Spleen (tissue), 11 donors: Measurements from ENCODE around the gene MINDY4B. TPM values are rescaled to one million over a fixed set of nuclear protein-coding genes. Genes with fewer than 3 reads are reported as not detected.
"Not testable (repeated sequence)": the region's sequence is repeated elsewhere in the genome, so short reads cannot be mapped to it uniquely, and the experiment has no call there.

Experiments
- DNase-seq: peaks from one replicate; pipeline ENCODE4 v3.0.0-alpha.2; 2020
- H3K27ac ChIP-seq, 8 donors: fragments of 200-600 bp; sonication (generic) in 7 of 8; 1 replicate in 4 of 8; 2 replicates in 4 of 8; pipeline versions ENCODE4 v1.5.0 to v1.8.0; 2016 to 2021; ENCODE audit warnings: inconsistent platforms in 4 of 8, mild to moderate bottlenecking in 4 of 8, moderate library complexity in 1 of 8
- H3K27me3 ChIP-seq, 7 donors: fragments of 200-600 bp; sonication (generic) in 6 of 7; replicated peaks in 1 of 7; 1 replicate in 4 of 7; 2 replicates in 3 of 7; pipeline versions ENCODE4 v1.5.0 to v1.8.0; 2016 to 2021; ENCODE audit warnings: inconsistent platforms in 3 of 7, mild to moderate bottlenecking in 1 of 7
- H3K36me3 ChIP-seq, 6 donors: fragments of 200-600 bp; sonication (generic) in 5 of 6; 1 replicate in 4 of 6; 2 replicates in 2 of 6; pipeline versions ENCODE4 v1.5.0 to v1.8.0; 2016 to 2021; ENCODE audit warnings: inconsistent platforms in 2 of 6
- H3K4me1 ChIP-seq, 6 donors: fragments of 200-600 bp; sonication (generic) in 5 of 6; 1 replicate in 3 of 6; 2 replicates in 3 of 6; pipeline versions ENCODE4 v1.5.0 to v1.8.0; 2016 to 2021; ENCODE audit warnings: inconsistent platforms in 3 of 6
- H3K4me3 ChIP-seq, 8 donors: fragments of 200-600 bp; sonication (generic) in 7 of 8; 1 replicate in 4 of 8; 2 replicates in 4 of 8; pipeline versions ENCODE4 v1.5.0 to v1.8.0; 2016 to 2021; ENCODE audit warnings: inconsistent platforms in 4 of 8, mild to moderate bottlenecking in 4 of 8, moderate library complexity in 2 of 8
- H3K9me3 ChIP-seq, 8 donors: fragments of 200-600 bp; sonication (generic) in 7 of 8; 1 replicate in 4 of 8; 2 replicates in 4 of 8; pipeline versions ENCODE4 v1.5.0 to v1.8.0; 2016 to 2021; ENCODE audit warnings: inconsistent platforms in 4 of 8
- POLR2A ChIP-seq, 3 donors: fragments of 450-650 bp; IDR thresholded peaks; one replicate each; pipeline ENCODE4 v1.5.1; 2017; ENCODE audit warnings: antibody characterized with exemption in 3 of 3, mild to moderate bottlenecking in 1 of 3
- POLR2AphosphoS5 ChIP-seq, 3 donors: sonication (generic); formaldehyde crosslinking; IDR thresholded peaks; one replicate each; pipeline ENCODE4 v1.5.1; 2017; ENCODE audit warnings: antibody characterized with exemption in 3 of 3
- WGBS, 5 donors: extraction: QIAGEN DNeasy Blood & Tissue Kit in 3 of 5; methylation state at CpG; one replicate each; pipeline versions ENCODE4 v1.1.5 to v1.1.7; 2013 to 2018; 5-methylcytosine and 5-hydroxymethylcytosine counted together
- intact Hi-C: fragments of 100-400 bp; cut with DNase I; formaldehyde crosslinking; loops from one replicate; pipeline ENCODE4 v1.15.0; 2023; ENCODE audit warnings: low total_unique reads
- polyA plus RNA-seq, 3 donors: library from polyadenylated mRNA; stranded (reverse); fragments of 200-250 nt; gene quantifications; one replicate each; pipeline ENCODE4 v1.2.1, GENCODE V29; 2013
- total RNA-seq, 7 donors: library from RNA; depleted of rRNA in 3 of 7; stranded (reverse); fragments of >200 nt in 3 of 7; fragmentation: NEBNext Ultra II Directional in 4 of 7; extraction: Animal tissue kit (Norgen Biotek cat#: 25700) in 4 of 7; gene quantifications; one replicate each; pipeline versions ENCODE4 v1.1.0 to v1.2.1, GENCODE V29; 2016 to 2021
- TF ChIP-seq, protein P1 (sequence below), 11 experiments: fragments of 200-600 bp in 7 of 11; fragments of 450-650 bp in 4 of 11; sonication (generic) in 4 of 11; IDR thresholded peaks in 8 of 11; conservative IDR thresholded peaks in 3 of 11; 1 replicate in 7 of 11; 2 replicates in 4 of 11; pipeline versions ENCODE4 v1.4.0 to v1.8.0; 2016 to 2021; ENCODE audit warnings: antibody characterized with exemption in 11 of 11, inconsistent platforms in 4 of 11, mild to moderate bottlenecking in 1 of 11
- donor health status: healthy with polysubstance abuse.
- donor health status: DM: no; HTN: no; CAD: no; lungs with moderate emphysema.
- donor health status: DM: no; HTN: no; CAD: no.
- donor health status: Bipolar disorder and iron deficiency.
- donor health status: healthy.
- donor health status: DM: no; HTN: no; CAD: no.
- donor health status: DM: yes; HTN: yes; CAD: no.

Gene MINDY4B
- total and polyA plus RNA-seq, 10 donors = not detected

GRCh38 chr3:150871192-150871591 lies 34.0 kb downstream of the MINDY4B start:
- intact Hi-C loops = no loop called here
- H3K4me1 ChIP-seq = peaks cover 0 to 5% (median 0%) of the 10 kb centered on the region in 6 donors
- H3K9me3 ChIP-seq = no peaks in the 10 kb centered on the region
- TF ChIP-seq POLR2AphosphoS5 (IDR thresholded peaks at IDR 0.05) (no peak), POLR2A (IDR thresholded peaks at IDR 0.05) (no peak)
- TF ChIP-seq, protein P1, sequence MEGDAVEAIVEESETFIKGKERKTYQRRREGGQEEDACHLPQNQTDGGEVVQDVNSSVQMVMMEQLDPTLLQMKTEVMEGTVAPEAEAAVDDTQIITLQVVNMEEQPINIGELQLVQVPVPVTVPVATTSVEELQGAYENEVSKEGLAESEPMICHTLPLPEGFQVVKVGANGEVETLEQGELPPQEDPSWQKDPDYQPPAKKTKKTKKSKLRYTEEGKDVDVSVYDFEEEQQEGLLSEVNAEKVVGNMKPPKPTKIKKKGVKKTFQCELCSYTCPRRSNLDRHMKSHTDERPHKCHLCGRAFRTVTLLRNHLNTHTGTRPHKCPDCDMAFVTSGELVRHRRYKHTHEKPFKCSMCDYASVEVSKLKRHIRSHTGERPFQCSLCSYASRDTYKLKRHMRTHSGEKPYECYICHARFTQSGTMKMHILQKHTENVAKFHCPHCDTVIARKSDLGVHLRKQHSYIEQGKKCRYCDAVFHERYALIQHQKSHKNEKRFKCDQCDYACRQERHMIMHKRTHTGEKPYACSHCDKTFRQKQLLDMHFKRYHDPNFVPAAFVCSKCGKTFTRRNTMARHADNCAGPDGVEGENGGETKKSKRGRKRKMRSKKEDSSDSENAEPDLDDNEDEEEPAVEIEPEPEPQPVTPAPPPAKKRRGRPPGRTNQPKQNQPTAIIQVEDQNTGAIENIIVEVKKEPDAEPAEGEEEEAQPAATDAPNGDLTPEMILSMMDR (IDR thresholded peaks at IDR 0.05 in 8 of 11, conservative IDR thresholded peaks at IDR 0.05 in 3 of 11) = no peak
- no peak overlapping the region for H3K4me3 ChIP-seq
- DNase-seq = no peak
- peak overlapping the region in 4 of 8 donors; percentile 24 to 85 (median 68) for H3K27ac ChIP-seq
- H3K36me3 ChIP-seq = no peaks in the 10 kb centered on the region
- H3K27me3 ChIP-seq = no peaks in the 10 kb centered on the region
- WGBS, 5 donors = 68 to 84% (median 73%) methylated on average over 4 of the region's 4 CpGs

DNA sequence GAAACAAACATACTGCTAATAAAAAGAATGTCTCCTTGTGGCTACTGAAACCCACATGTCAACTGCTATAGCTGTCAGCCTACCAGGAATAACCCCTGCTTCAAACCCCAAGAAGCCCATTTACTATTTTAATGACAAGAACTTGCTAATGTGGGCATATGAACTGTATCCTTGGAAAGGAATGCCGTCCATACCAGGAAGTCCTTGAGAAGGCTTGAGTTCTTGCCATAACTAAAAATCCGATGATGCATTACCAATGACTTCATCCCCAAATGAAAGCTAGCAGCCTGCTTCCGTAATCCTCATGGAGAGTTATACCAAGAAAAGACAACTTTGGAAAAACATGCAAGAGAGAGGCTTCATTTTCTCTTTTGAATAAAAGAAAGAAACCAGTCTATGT lies 34.8 kb downstream of the MINDY4B start:
- H3K27ac ChIP-seq = peak overlapping the region in 2 of 8 donors; percentile 80 to 85
- DNase-seq = no peak
- TF ChIP-seq, protein P1 (IDR thresholded peaks at IDR 0.05 in 8 of 11, conservative IDR thresholded peaks at IDR 0.05 in 3 of 11) = no peak
- no peak for TF ChIP-seq POLR2A (IDR thresholded peaks at IDR 0.05)
- TF ChIP-seq POLR2AphosphoS5 (IDR thresholded peaks at IDR 0.05) = no peak
- no peaks in the 10 kb centered on the region for H3K36me3 ChIP-seq
- H3K4me1 ChIP-seq = peaks cover 0 to 4% (median 0%) of the 10 kb centered on the region in 6 donors
- H3K9me3 ChIP-seq = no peaks in the 10 kb centered on the region
- no peak overlapping the region for H3K4me3 ChIP-seq
- intact Hi-C loops = no loop called here
- peaks cover 0 to 7% (median 0%) of the 10 kb centered on the region in 7 donors for H3K27me3 ChIP-seq
- WGBS, 5 donors = 65 to 75% (median 71%) methylated on average over 3 of the region's 3 CpGs

DNA sequence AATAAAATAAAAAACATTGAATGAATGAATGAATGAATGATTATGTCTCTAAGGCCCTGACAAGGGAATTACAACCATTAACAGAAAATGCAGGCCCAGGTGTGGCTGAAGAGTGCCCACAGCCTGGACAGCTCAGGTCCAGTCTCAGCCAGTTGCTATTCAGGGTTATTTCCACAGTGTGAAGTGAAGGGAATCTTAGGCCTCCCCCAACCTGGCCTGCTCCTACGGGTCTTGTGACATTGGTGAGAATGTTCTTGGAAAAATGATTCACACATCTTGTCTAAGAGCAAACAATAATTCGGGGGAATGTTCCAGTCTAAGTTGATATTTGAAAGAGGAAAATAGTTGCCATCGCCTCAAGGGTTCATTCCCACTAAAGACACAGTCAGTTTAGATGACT lies 37.0 kb downstream of the MINDY4B start:
- DNase-seq = no peak
- Histone ChIP-seq H3K4me3 (no peak overlapping the region), H3K27ac (no peak overlapping the region), H3K36me3 (no peaks in the 10 kb centered on the region), H3K27me3 (peaks cover 0 to 7% (median 0%) of the 10 kb centered on the region in 7 donors), H3K9me3 (no peaks in the 10 kb centered on the region), H3K4me1 (peaks cover 0 to 9% (median 0%) of the 10 kb centered on the region in 6 donors)
- WGBS, 5 donors = 78 to 93% (median 84%) methylated on average over 3 of the region's 3 CpGs
- intact Hi-C loops = loop anchor here (10.0 kb wide), 1 partner anchor 73 kb away; no protein-coding TSS in a partner anchor
- TF ChIP-seq POLR2A (IDR thresholded peaks at IDR 0.05) (no peak), POLR2AphosphoS5 (IDR thresholded peaks at IDR 0.05) (no peak)
- TF ChIP-seq, protein P1 (IDR thresholded peaks at IDR 0.05 in 8 of 11, conservative IDR thresholded peaks at IDR 0.05 in 3 of 11) = no peak

- Histone ChIP-seq H3K27me3 (peaks cover 0 to 7% (median 0%) of the 10 kb centered on the region in 7 donors), H3K27ac (no peak overlapping the region), H3K36me3 (no peaks in the 10 kb centered on the region), H3K9me3 (no peaks in the 10 kb centered on the region), H3K4me1 (peaks cover 0 to 9% (median 0%) of the 10 kb centered on the region in 6 donors), H3K4me3 (no peak overlapping the region)
- intact Hi-C loops = loop anchor here (10.0 kb wide), 1 partner anchor 73 kb away; no protein-coding TSS in a partner anchor
- 59 to 84% (median 66%) methylated on average over 3 of the region's 3 CpGs for WGBS, 5 donors
- TF ChIP-seq POLR2AphosphoS5 (IDR thresholded peaks at IDR 0.05) = no peak
- TF ChIP-seq POLR2A (IDR thresholded peaks at IDR 0.05) = no peak
- TF ChIP-seq, protein P1 (IDR thresholded peaks at IDR 0.05 in 8 of 11, conservative IDR thresholded peaks at IDR 0.05 in 3 of 11) = no peak
- DNase-seq = no peak
These were observed 37.8 kb downstream of the MINDY4B start for GRCh38 chr3:150867434-150867833.

- 68 to 79% (median 70%) methylated on average over 5 of the region's 5 CpGs for whole genome bisulfite sequencing, 5 donors
- H3K27me3 ChIP-seq, H3K4me3 ChIP-seq, DNase-seq, H3K9me3 ChIP-seq, H3K4me1 ChIP-seq, H3K27ac ChIP-seq, H3K36me3 ChIP-seq: not testable (repeated sequence)
- intact Hi-C loops = loop anchor here (10.0 kb wide), 1 partner anchor 69 kb away; no protein-coding TSS in a partner anchor
These were observed 41.3 kb downstream of the MINDY4B start for GRCh38 chr3:150863921-150864320.
